ENCODE data around the gene PREP. TPM values are rescaled to one million over a fixed set of nuclear protein-coding genes. Genes with fewer than 3 reads are reported as not detected.
A peak's percentile ranks its signal among the peaks of the same experiment; 100 is the strongest.

PREP gene
- total RNA-seq, 1 experiment from 2014 or later, result 14.0 TPM

- DNase-seq (ENCODE audit: low spot score), result no peak
Measured at GRCh38 chr6:105397987-105398386, 4.9 kb downstream of the PREP start.

- DNase-seq (ENCODE audit: low spot score), result no peak
Measured at GRCh38 chr6:105391705-105392104, 11.2 kb downstream of the PREP start.

GRCh38 chr6:105389543-105389942, 13.3 kb downstream of the PREP start:
- no peak for DNase-seq (ENCODE audit: low spot score)

- peak; percentile 53 for DNase-seq (ENCODE audit: low spot score)
Measured at GRCh38 chr6:105388392-105388791, 14.5 kb downstream of the PREP start.

- peak; percentile 47 for DNase-seq (ENCODE audit: low spot score)
Measured at GRCh38 chr6:105384004-105384403, 18.9 kb downstream of the PREP start.

GRCh38 chr6:105382958-105383357, 19.9 kb downstream of the PREP start:
- DNase-seq (ENCODE audit: low spot score), result no peak

- peak; percentile 52 for DNase-seq (ENCODE audit: low spot score)
Measured at GRCh38 chr6:105382496-105382895, 20.4 kb downstream of the PREP start.

GRCh38 chr6:105380634-105381033, 22.2 kb downstream of the PREP start:
- no peak for DNase-seq (ENCODE audit: low spot score)

- DNase-seq (ENCODE audit: low spot score), result no peak
Measured at GRCh38 chr6:105375797-105376196, 27.1 kb downstream of the PREP start.

- DNase-seq (ENCODE audit: low spot score), result no peak
Measured at GRCh38 chr6:105374010-105374420, 28.9 kb downstream of the PREP start.

- DNase-seq (ENCODE audit: low spot score), result no peak
Measured at GRCh38 chr6:105373481-105373880, 29.4 kb downstream of the PREP start.

- DNase-seq (ENCODE audit: low spot score), result peak; percentile 5
Measured at GRCh38 chr6:105372849-105373182, 30.1 kb downstream of the PREP start.

GRCh38 chr6:105372142-105372848, 30.6 kb downstream of the PREP start:
- peak; percentile 15 for DNase-seq (ENCODE audit: low spot score)

- no peak for DNase-seq (ENCODE audit: low spot score)
Measured at GRCh38 chr6:105370351-105370750, 32.5 kb downstream of the PREP start.

GRCh38 chr6:105369145-105369544, 33.7 kb downstream of the PREP start:
- DNase-seq (ENCODE audit: low spot score), result no peak

GRCh38 chr6:105364243-105364642, 38.6 kb downstream of the PREP start:
- no peak for DNase-seq (ENCODE audit: low spot score)

- DNase-seq (ENCODE audit: low spot score), result no peak
Measured at GRCh38 chr6:105363100-105363754, 39.7 kb downstream of the PREP start.

- no peak for DNase-seq (ENCODE audit: low spot score)
Measured at GRCh38 chr6:105359419-105360370, 43.2 kb downstream of the PREP start.

GRCh38 chr6:105357165-105357564, 45.7 kb downstream of the PREP start:
- DNase-seq (ENCODE audit: low spot score), result no peak

- no peak for DNase-seq (ENCODE audit: low spot score)
Measured at GRCh38 chr6:105352037-105352617, 50.8 kb downstream of the PREP start.

GRCh38 chr6:105348897-105349296, 54.0 kb downstream of the PREP start:
- no peak for DNase-seq (ENCODE audit: low spot score)

- DNase-seq (ENCODE audit: low spot score), result no peak
Measured at GRCh38 chr6:105346052-105346451, 56.8 kb downstream of the PREP start.

All from HT-29 (cell line).